ENCODE data around the gene OSMR.

The OSMR gene

DNA sequence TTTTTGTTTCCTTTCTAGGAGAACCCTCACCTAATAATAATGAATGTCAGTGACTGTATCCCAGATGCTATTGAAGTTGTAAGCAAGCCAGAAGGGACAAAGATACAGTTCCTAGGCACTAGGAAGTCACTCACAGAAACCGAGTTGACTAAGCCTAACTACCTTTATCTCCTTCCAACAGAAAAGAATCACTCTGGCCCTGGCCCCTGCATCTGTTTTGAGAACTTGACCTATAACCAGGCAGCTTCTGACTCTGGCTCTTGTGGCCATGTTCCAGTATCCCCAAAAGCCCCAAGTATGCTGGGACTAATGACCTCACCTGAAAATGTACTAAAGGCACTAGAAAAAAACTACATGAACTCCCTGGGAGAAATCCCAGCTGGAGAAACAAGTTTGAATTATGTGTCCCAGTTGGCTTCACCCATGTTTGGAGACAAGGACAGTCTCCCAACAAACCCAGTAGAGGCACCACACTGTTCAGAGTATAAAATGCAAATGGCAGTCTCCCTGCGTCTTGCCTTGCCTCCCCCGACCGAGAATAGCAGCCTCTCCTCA is 87.1 kb downstream of the OSMR start:
- TF ChIP-seq TAF1 (IDR thresholded peaks at IDR 0.05; ENCODE audit: borderline replicate concordance, insufficient read depth, low read length) (no peak), FOXP2 (optimal IDR thresholded peaks at IDR 0.05; ENCODE audit: borderline replicate concordance, extremely low read depth, extremely low read length, insufficient read depth) (no peak), POLR2AphosphoS5 (IDR thresholded peaks at IDR 0.05; ENCODE audit: low read depth, low read length) (no peak), SIN3A (IDR thresholded peaks at IDR 0.05; ENCODE audit: borderline replicate concordance, insufficient read depth, low read length) (no peak)
- TF ChIP-seq, protein P1, sequence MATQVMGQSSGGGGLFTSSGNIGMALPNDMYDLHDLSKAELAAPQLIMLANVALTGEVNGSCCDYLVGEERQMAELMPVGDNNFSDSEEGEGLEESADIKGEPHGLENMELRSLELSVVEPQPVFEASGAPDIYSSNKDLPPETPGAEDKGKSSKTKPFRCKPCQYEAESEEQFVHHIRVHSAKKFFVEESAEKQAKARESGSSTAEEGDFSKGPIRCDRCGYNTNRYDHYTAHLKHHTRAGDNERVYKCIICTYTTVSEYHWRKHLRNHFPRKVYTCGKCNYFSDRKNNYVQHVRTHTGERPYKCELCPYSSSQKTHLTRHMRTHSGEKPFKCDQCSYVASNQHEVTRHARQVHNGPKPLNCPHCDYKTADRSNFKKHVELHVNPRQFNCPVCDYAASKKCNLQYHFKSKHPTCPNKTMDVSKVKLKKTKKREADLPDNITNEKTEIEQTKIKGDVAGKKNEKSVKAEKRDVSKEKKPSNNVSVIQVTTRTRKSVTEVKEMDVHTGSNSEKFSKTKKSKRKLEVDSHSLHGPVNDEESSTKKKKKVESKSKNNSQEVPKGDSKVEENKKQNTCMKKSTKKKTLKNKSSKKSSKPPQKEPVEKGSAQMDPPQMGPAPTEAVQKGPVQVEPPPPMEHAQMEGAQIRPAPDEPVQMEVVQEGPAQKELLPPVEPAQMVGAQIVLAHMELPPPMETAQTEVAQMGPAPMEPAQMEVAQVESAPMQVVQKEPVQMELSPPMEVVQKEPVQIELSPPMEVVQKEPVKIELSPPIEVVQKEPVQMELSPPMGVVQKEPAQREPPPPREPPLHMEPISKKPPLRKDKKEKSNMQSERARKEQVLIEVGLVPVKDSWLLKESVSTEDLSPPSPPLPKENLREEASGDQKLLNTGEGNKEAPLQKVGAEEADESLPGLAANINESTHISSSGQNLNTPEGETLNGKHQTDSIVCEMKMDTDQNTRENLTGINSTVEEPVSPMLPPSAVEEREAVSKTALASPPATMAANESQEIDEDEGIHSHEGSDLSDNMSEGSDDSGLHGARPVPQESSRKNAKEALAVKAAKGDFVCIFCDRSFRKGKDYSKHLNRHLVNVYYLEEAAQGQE (IDR thresholded peaks at IDR 0.05; ENCODE audit: insufficient read depth in 1 of 2, low read depth in 2 of 2, low read length in 2 of 2): no peak

DNA sequence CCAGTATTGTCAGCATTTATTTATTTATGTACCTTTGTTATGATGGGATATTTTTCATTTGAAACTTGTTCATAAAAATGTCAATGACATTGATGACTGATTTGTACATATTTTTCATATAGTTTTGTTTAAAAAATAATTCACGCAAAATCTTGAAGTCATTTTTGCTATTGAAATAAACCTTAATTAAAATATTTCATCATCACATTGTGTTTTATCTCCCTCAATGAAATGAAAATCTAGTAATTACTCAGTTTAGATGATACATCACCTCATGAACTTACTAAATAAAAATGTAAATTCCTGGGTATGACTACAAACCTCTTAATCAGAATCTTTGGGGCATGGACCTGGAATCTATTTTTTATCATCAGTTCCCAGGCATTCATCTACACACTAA is 89.6 kb downstream of the OSMR start:
- TF ChIP-seq TAF1 (IDR thresholded peaks at IDR 0.05; ENCODE audit: borderline replicate concordance, insufficient read depth, low read length) (no peak), POLR2AphosphoS5 (IDR thresholded peaks at IDR 0.05; ENCODE audit: low read depth, low read length) (no peak), SIN3A (IDR thresholded peaks at IDR 0.05; ENCODE audit: borderline replicate concordance, insufficient read depth, low read length) (no peak), FOXP2 (optimal IDR thresholded peaks at IDR 0.05; ENCODE audit: borderline replicate concordance, extremely low read depth, extremely low read length, insufficient read depth) (no peak)
- TF ChIP-seq, protein P1 (IDR thresholded peaks at IDR 0.05; ENCODE audit: insufficient read depth in 1 of 2, low read depth in 2 of 2, low read length in 2 of 2): no peak

DNA sequence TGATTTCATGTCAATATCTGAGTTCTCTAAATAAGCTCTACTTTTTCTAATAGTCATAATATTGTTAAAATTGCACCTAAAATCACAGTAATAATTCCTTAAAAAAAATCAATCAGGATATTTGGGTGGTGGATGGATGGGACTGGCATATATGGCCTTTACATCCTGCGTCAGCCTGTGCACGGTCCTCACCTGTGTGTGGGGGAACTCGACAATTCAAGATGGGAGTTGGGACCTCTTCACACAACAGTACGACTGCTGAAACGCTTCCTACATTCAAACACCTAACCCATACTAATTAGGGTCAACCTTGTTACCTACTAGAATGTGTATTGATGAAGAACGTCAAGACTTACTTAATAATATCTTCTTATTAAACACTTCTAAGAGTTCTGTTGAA is 90.5 kb downstream of the OSMR start:
- TF ChIP-seq TAF1 (IDR thresholded peaks at IDR 0.05; ENCODE audit: borderline replicate concordance, insufficient read depth, low read length) (no peak), SIN3A (IDR thresholded peaks at IDR 0.05; ENCODE audit: borderline replicate concordance, insufficient read depth, low read length) (no peak)

DNA sequence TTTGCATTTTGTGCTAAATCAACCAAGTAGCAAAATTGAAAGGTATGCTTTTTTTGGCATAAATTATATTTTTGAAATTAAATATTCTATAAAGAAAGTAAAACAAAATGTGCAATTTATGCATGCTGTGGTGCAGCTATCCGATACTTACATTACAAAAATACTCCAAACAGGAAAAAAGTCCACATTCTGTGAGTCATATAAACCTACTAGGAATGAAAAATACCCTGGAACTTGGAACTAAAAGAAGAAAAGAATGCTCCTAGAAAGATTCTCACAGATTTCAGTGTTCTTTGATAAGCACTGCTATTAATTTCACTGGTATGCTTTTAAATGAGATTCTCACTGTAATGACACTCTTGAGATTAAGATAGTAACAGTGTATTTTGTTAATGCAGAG is 92.6 kb downstream of the OSMR start:
- TF ChIP-seq, protein P1 (IDR thresholded peaks at IDR 0.05; ENCODE audit: insufficient read depth in 1 of 2, low read depth in 2 of 2, low read length in 2 of 2): no peak
- TF ChIP-seq FOXP2 (optimal IDR thresholded peaks at IDR 0.05; ENCODE audit: borderline replicate concordance, extremely low read depth, extremely low read length, insufficient read depth) (no peak), POLR2AphosphoS5 (IDR thresholded peaks at IDR 0.05; ENCODE audit: low read depth, low read length) (no peak), SIN3A (IDR thresholded peaks at IDR 0.05; ENCODE audit: borderline replicate concordance, insufficient read depth, low read length) (no peak), TAF1 (IDR thresholded peaks at IDR 0.05; ENCODE audit: borderline replicate concordance, insufficient read depth, low read length) (no peak)

DNA sequence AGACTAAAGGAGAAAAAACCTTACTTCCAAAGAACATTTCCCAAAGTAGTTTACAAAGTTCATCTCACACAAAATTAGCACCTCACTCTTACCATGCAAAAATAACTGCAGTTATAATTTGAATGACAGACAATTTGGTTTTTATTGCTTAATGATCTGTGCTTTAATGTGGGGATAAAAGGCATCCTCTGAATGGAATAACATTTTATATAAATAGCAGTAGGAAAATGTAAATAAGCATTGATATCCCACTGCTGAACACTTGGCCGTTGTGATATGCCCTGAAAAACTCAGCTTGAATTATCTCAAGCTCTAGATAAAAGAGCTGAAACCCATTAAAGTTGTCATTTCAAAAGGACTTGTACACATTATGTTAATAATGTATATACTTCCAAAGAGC is 93.2 kb downstream of the OSMR start:
- no peak for TF ChIP-seq SIN3A (IDR thresholded peaks at IDR 0.05; ENCODE audit: borderline replicate concordance, insufficient read depth, low read length)

DNA sequence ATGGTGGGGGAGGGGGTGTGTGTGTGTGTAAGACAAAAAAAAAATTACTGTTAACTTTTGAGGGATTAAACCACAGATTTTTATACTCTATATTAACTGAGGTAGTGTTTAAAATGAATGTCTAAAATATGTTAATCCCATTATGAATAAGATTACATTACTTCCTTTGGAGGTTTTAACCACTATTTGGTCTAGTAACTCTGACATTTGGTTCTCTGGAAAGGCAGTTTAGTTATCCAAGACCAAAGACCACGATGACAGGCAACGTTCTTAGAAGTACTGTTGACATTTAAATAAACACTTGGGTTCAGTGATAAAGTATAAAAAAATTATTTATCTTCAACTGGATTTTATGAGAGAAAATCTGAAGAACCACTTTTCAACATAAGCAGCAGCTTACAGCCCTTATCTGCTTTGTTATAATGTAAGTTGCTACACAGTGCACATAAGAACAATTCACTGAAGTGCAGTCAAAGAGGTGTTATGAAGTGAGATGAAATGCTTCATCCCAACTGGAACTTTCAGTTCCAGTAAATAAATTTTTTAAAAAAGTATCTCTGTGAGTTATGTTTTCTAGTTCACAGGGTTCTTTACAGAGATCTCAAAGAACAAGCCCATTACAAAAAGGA is 94.5 kb downstream of the OSMR start:
- TF ChIP-seq, protein P1 (IDR thresholded peaks at IDR 0.05; ENCODE audit: insufficient read depth in 1 of 2, low read depth in 2 of 2, low read length in 2 of 2): no peak
- TF ChIP-seq FOXP2 (optimal IDR thresholded peaks at IDR 0.05; ENCODE audit: borderline replicate concordance, extremely low read depth, extremely low read length, insufficient read depth) (no peak), POLR2AphosphoS5 (IDR thresholded peaks at IDR 0.05; ENCODE audit: low read depth, low read length) (no peak)
